Stimulated activated CD8-positive, alpha-beta memory T cell treated with anti-CD3 and anti-CD28 coated beads, Interleukin-12 subunit alpha, Interleukin-12 subunit beta, amount 100 ng/mL, for 1 hour (primary cell): Measurements from ENCODE around the gene ZSCAN18.

ENCODE experiments used
- DNase-seq: peaks from one replicate; pipeline ENCODE4 v3.0.0-alpha.2; 2020; ENCODE audit warnings: low read depth

ZSCAN18 gene

GRCh38 chr19:58044391-58044790 is 53.6 kb downstream of the ZSCAN18 start:
- DNase-seq, result no peak

GRCh38 chr19:58042495-58043340 is 55.3 kb downstream of the ZSCAN18 start:
- no peak for DNase-seq

- no peak for DNase-seq
Observed at GRCh38 chr19:58040751-58041525, 57.1 kb downstream of the ZSCAN18 start.

GRCh38 chr19:58038688-58039204 is 59.3 kb downstream of the ZSCAN18 start:
- DNase-seq, result no peak

- DNase-seq, result no peak
Observed at GRCh38 chr19:58037927-58038687, 59.9 kb downstream of the ZSCAN18 start.

GRCh38 chr19:58035863-58036262 is 62.2 kb downstream of the ZSCAN18 start:
- no peak for DNase-seq

- no peak for DNase-seq
Observed at GRCh38 chr19:58034477-58034793, 63.6 kb downstream of the ZSCAN18 start.
